Purkinje cell (primary cell): Measurements from ENCODE around the gene RCSD1. TPM values are rescaled to one million over a fixed set of nuclear protein-coding genes. Genes with fewer than 3 reads are reported as not detected.

Experiments
- polyA plus RNA-seq: library from polyadenylated mRNA; unstranded; fragments of >200 nt; fragmentation: Nextera tagmentation; gene quantifications from 2 replicates; pipeline ENCODE4 v1.2.1, GENCODE V29; 2014

Gene RCSD1, protein sequence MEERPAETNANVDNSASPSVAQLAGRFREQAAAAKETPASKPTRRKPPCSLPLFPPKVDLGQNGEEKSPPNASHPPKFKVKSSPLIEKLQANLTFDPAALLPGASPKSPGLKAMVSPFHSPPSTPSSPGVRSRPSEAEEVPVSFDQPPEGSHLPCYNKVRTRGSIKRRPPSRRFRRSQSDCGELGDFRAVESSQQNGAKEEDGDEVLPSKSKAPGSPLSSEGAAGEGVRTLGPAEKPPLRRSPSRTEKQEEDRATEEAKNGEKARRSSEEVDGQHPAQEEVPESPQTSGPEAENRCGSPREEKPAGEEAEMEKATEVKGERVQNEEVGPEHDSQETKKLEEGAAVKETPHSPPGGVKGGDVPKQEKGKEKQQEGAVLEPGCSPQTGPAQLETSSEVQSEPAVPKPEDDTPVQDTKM
- polyA plus RNA-seq: not detected in 2 replicates

DNA sequence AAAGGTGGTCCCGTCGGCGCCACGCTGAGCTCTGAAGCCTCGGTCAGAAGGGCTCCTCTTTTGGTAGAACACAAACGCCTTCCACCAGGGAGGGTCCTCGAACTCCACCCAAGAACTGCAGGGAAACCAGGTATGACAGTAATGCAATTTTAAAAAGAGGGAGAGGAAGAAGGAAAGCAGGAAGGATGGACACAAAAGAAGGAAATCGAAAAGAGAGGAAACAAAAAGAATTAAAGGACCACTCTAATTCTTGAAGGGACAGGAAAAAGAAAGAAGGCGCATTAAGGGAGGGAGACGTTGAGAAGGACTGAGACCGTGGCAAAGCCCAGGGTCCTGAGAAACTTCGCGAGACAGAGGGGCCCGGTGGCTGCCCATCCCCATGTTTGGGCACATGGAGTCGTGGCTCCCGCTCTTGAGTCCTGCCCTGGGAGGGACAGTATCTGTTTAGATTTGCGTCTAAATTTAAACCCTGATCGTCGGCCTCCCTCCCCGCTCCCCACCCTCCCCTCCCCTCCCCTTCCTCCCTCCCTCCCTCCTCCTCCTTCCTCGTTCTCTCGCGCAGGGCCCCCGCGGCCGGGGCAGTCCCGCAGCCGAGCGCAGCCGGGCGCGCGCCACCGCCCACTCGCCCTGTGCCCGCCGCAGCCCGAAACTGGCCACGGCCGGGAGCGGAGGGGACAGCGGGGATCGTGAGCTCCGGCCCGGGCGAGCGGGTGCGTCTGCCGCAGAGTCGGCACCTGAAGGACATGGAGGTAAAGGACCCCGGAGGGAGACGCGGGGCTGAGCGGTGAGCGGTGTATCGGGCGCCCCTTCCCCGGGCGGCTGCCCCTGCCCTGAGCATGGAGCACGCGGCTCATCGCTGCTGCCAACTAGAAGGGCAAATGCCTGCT, at the start of gene RCSD1:
Gene RCSD1 (plus strand): TSS at position 552 of the 887 bp plus-strand sequence. CDS start 192 bp downstream, at position 744.

DNA sequence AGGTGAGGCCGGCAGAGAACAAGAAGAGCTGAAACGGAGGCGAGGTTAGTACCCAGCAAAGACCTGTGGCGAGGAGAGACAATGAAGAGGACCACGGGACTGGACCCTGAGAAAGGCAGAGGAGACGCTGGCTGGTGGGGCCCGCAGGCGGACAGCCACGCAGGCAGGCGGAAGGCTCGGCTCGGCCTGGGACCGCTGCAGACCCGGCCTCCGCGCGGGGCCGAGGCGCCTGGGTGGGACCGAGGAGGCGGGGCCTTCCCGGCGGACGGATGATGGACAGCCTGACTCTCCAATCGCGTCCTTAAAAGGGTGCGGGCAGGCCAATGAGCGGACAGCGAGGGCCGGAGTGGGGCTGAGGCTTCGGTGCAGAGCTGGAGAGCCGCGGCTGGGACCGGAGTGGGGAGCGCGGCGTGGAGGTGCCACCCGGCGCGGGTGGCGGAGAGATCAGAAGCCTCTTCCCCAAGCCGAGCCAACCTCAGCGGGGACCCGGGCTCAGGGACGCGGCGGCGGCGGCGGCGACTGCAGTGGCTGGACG, 91.7 kb downstream of the RCSD1 start, which contains the start of gene MPZL1:
Gene MPZL1 (plus strand): TSS at position 366 of the 535 bp plus-strand sequence. CDS start 170 bp downstream, outside the sequence.

Other genes with a start within 250 kb of the RCSD1 start
- gene CD247, start 111.7 kb upstream of the RCSD1 start, polyA plus RNA-seq: 1.9 and 3.2 TPM in 2 replicates
- gene CREG1, start 76.5 kb upstream of the RCSD1 start, polyA plus RNA-seq: 204 and 212 TPM in 2 replicates
- 26.4 and 27.5 TPM in 2 replicates for gene MPZL1, start 91.8 kb downstream of the RCSD1 start, polyA plus RNA-seq